ENCODE results near the gene NMNAT2. TPM values are rescaled to one million over a fixed set of nuclear protein-coding genes. Genes with fewer than 3 reads are reported as not detected.

The NMNAT2 gene
- total RNA-seq, 1 experiment from 2014 or later, result 0.39 TPM

- TF ChIP-seq REST (IDR thresholded peaks at IDR 0.05; ENCODE audit: insufficient read depth in 1 of 2, low read depth in 2 of 2, low read length in 1 of 2) (no peak), POLR2AphosphoS5 (IDR thresholded peaks at IDR 0.05; ENCODE audit: low read depth, low read length) (no peak), CTCF (IDR thresholded peaks at IDR 0.05) (no peak), TCF7L2 (IDR thresholded peaks at IDR 0.05; ENCODE audit: low read depth, low read length) (no peak), SIN3A (IDR thresholded peaks at IDR 0.05; ENCODE audit: borderline replicate concordance, insufficient read depth, low read depth, low read length) (no peak)
- ATAC-seq (no peak), DNase-seq (ENCODE audit: low read depth, low spot score) (no peak)
- CTCF ChIA-PET, result interaction anchor here (0.6 kb wide), 1 partner anchor 144 kb away, joined by 3 read pairs; no protein-coding TSS in a partner anchor
- no peaks in the 10 kb centered on the region for H3K36me3 ChIP-seq (ENCODE audit: control insufficient read depth, insufficient read depth, low read length)
- H3K27me3 ChIP-seq (ENCODE audit: control insufficient read depth, insufficient read depth, low read length), result no peaks in the 10 kb centered on the region
- no peak overlapping the region for H3K4me3 ChIP-seq (ENCODE audit: low read depth in 2 of 2, low read length in 2 of 2)
- intact Hi-C loops (cut with micrococcal nuclease; ENCODE audit: unreplicated experiment) (no loop called here), in situ Hi-C loops (cut with HindIII; ENCODE audit: low pct_unique_long_range_greater_than_20kb, low sequenced_read_pairs) (no loop called here)
- no peak overlapping the region for H3K27ac ChIP-seq (ENCODE audit: low read length)
- no TSS peak for BruUV-seq (replicated peaks)
- no peaks in the 10 kb centered on the region for H3K4me1 ChIP-seq (ENCODE audit: control insufficient read depth, insufficient read depth, low read length)
- POLR2A ChIA-PET, result no interaction called here
- no peaks in the 10 kb centered on the region for H3K9me3 ChIP-seq (ENCODE audit: control insufficient read depth, insufficient read depth, low read depth, low read length)
Observed at GRCh38 chr1:183365676-183366075, 52.5 kb downstream of the NMNAT2 start.

- Histone ChIP-seq H3K27me3 (ENCODE audit: control insufficient read depth, insufficient read depth, low read length) (peaks cover 4% of the 10 kb centered on the region; the same call in 1 of the 2 replicates), H3K4me3 (ENCODE audit: low read depth in 2 of 2, low read length in 2 of 2) (no peak overlapping the region), H3K4me1 (ENCODE audit: control insufficient read depth, insufficient read depth, low read length) (no peaks in the 10 kb centered on the region), H3K27ac (ENCODE audit: low read length) (no peak overlapping the region), H3K36me3 (ENCODE audit: control insufficient read depth, insufficient read depth, low read length) (no peaks in the 10 kb centered on the region), H3K9me3 (ENCODE audit: control insufficient read depth, insufficient read depth, low read depth, low read length) (no peaks in the 10 kb centered on the region)
- intact Hi-C loops (cut with micrococcal nuclease; ENCODE audit: unreplicated experiment), result no loop called here
- BruUV-seq (replicated peaks), result no TSS peak
- in situ Hi-C loops (cut with HindIII; ENCODE audit: low pct_unique_long_range_greater_than_20kb, low sequenced_read_pairs), result no loop called here
- ATAC-seq (no peak), DNase-seq (ENCODE audit: low read depth, low spot score) (no peak)
- CTCF ChIA-PET, result no interaction called here
- TF ChIP-seq TCF7L2 (IDR thresholded peaks at IDR 0.05; ENCODE audit: low read depth, low read length) (no peak), POLR2AphosphoS5 (IDR thresholded peaks at IDR 0.05; ENCODE audit: low read depth, low read length) (no peak), REST (IDR thresholded peaks at IDR 0.05; ENCODE audit: insufficient read depth in 1 of 2, low read depth in 2 of 2, low read length in 1 of 2) (no peak), CTCF (IDR thresholded peaks at IDR 0.05) (no peak), SIN3A (IDR thresholded peaks at IDR 0.05; ENCODE audit: borderline replicate concordance, insufficient read depth, low read depth, low read length) (no peak)
- POLR2A ChIA-PET, result no interaction called here
Observed at GRCh38 chr1:183365093-183365492, 53.1 kb downstream of the NMNAT2 start.

Measured in Panc1 (cell line).